GM13976 (cell line): ENCODE data around the gene TNIP2.

ENCODE experiments used
- DNase-seq: peaks from one replicate; pipeline ENCODE4 v3.0.0; 2012; ENCODE audit warnings: low spot score
- CTCF ChIP-seq: IDR thresholded peaks from 2 replicates; pipeline ENCODE4 v1.5.1; 2012; ENCODE audit warnings: borderline replicate concordance, mild to moderate bottlenecking; ENCODE audit not compliant: insufficient read depth; ENCODE audit errors: extremely low read depth, missing control alignments, control extremely low read depth
- in situ Hi-C: fragments of 300-500 bp; cut with MboI; formaldehyde crosslinking; loops from one replicate; pipeline ENCODE4 v1.12.0; 2022; ENCODE audit warnings: low sequenced_read_pairs, mixed read lengths, inconsistent platforms; ENCODE audit not compliant: unreplicated experiment

TNIP2 gene, protein sequence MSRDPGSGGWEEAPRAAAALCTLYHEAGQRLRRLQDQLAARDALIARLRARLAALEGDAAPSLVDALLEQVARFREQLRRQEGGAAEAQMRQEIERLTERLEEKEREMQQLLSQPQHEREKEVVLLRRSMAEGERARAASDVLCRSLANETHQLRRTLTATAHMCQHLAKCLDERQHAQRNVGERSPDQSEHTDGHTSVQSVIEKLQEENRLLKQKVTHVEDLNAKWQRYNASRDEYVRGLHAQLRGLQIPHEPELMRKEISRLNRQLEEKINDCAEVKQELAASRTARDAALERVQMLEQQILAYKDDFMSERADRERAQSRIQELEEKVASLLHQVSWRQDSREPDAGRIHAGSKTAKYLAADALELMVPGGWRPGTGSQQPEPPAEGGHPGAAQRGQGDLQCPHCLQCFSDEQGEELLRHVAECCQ

GRCh38 chr4:2755821-2756690 lies at the start of gene TNIP2:
Gene TNIP2 (minus strand): TSS chr4:2756336. CDS start chr4:2756289, 47 bp downstream.
- peak; percentile 98 for DNase-seq
- peak; percentile 28 for TF ChIP-seq CTCF
- in situ Hi-C loops = no loop called here

- DNase-seq = no peak
- no peak for TF ChIP-seq CTCF
- in situ Hi-C loops = no loop called here
These were observed 48.9 kb upstream of the TNIP2 start for GRCh38 chr4:2804973-2805501.

- TF ChIP-seq CTCF = no peak
- in situ Hi-C loops = no loop called here
- no peak for DNase-seq
These were observed 48.4 kb upstream of the TNIP2 start for GRCh38 chr4:2804449-2804972.

DNA sequence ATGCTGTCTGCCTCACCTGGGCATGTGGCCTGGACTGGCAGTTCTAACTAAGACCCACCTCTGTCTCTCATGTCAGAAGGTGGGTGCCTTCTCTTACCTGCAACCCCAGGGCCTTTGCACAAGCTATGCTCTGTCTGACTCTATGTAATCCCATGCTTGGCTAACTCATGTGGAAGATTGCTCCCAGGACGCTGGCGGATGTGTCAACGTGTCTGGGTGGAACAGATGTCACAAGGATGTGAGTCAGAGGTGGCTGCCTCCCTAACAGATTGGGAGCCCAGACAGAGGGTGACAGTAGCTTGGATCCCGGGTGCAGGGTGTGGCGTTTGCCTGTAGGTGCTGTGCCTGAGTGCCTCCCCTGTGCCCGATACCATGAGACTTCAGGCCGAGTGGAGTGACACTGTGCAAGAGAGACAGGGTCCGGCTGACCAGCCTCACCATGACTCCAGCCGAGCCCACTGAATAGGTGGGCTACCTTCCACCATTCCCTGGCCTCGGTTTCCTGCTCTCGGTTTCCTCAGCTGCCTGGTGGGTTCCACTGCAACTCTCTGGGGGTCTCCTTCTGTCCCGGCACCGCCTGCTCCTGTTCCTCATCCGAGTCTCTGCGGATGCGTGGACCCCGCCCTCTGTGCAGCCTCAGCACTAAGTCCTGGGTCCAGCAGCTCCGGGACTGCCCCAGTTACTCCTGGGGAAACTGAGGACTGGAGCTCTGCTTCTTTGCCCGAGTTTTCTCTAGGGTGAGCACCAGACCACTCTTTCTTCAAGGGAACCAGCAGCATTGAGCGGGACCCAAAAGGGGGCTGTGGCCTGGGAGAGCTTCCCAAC lies 47.7 kb upstream of the TNIP2 start:
- no peak for DNase-seq
- no peak for TF ChIP-seq CTCF
- in situ Hi-C loops = no loop called here

DNA sequence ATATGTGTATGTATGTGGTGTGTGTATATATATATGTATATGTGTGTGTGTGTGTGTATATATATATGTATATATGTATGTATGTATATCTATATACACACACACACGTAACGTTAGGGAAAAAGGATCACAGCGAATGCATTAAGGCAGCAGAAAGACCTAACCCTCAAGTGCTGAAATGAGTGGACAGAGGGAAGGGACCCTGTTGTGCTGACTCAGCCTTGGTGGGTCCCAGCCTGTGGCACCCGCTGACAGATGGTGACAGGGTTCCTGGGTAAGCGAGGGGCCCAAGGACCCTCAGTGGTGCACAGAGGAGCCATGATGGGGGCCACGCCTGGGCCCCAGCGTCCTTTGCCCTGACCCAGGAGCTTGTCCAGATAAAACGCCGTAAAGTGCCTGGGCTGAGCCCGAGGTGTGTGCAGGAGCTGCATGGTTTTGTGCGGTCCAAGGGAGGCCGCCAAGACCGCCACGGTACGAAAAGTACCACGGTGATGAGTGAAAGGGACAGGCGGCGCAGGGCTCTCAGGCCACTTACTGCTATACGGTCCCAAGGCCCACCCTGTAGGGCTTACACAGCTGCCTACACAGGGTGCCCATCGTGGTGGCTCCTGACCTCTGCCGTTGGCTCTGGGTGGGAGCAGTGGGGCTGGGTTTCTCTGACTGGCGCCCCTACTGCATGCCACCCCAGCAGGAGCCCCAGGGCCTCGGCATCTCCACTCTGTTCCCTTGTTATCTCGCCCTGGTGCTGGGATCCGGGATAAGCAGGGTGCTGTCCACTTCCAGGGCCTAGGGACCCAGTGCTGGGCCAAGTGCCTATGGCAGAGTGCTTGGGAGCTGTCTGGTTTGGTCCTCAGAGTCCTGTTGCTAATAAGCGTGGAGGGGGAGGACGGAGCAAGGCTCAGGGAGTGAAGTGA lies 46.7 kb upstream of the TNIP2 start:
- no peak for DNase-seq
- TF ChIP-seq CTCF = no peak
- in situ Hi-C loops = no loop called here
